PC-9 (cell line): ENCODE data around the gene CST7.

Experiments
- CTCF ChIP-seq: fragments of 200-600 bp; sonication (generic); conservative IDR thresholded peaks from 2 replicates; pipeline ENCODE4 v1.6.1; 2017; ENCODE audit warnings: mixed run types, antibody characterized with exemption, mild to moderate bottlenecking, moderate library complexity
- EZH2 ChIP-seq: fragments of 200-600 bp; sonication (generic); IDR thresholded peaks from 2 replicates; pipeline ENCODE4 v1.8.0; 2017; ENCODE audit warnings: antibody characterized with exemption, low read depth

DNA sequence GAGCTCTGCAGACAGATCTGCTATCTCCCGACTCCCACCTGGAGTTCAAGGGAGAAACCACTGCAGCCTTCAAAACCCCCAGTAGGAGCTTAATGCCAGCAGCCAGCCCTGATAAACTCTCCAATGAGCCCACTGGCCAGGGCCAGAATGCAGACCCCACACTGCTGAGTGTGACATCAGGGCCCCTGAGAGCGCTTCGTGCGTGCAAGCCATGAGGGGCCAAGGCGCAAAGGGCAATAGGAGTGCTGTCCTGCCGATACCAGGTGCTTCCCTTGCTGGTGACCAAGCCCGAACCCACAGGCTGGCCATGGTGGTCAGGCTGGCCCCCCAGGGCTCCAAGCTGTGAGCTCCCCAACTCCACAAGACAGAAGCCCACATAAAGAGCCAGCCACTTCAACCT, 33.2 kb upstream of the CST7 start:
- TF ChIP-seq CTCF = no peak
- TF ChIP-seq EZH2 = no peak
